ENCODE results near the gene CDKAL1.

GRCh38 chr6:20965276-20965675, 431.0 kb downstream of the CDKAL1 start:
- TF ChIP-seq, protein P1, sequence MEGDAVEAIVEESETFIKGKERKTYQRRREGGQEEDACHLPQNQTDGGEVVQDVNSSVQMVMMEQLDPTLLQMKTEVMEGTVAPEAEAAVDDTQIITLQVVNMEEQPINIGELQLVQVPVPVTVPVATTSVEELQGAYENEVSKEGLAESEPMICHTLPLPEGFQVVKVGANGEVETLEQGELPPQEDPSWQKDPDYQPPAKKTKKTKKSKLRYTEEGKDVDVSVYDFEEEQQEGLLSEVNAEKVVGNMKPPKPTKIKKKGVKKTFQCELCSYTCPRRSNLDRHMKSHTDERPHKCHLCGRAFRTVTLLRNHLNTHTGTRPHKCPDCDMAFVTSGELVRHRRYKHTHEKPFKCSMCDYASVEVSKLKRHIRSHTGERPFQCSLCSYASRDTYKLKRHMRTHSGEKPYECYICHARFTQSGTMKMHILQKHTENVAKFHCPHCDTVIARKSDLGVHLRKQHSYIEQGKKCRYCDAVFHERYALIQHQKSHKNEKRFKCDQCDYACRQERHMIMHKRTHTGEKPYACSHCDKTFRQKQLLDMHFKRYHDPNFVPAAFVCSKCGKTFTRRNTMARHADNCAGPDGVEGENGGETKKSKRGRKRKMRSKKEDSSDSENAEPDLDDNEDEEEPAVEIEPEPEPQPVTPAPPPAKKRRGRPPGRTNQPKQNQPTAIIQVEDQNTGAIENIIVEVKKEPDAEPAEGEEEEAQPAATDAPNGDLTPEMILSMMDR (IDR thresholded peaks at IDR 0.05), result no peak
- TF ChIP-seq POLR2A (IDR thresholded peaks at IDR 0.05), result no peak
- TF ChIP-seq POLR2AphosphoS5 (IDR thresholded peaks at IDR 0.05), result no peak
